Testis (tissue), 3 donors: ENCODE results near the gene INHBB. TPM values are rescaled to one million over a fixed set of nuclear protein-coding genes. Genes with fewer than 3 reads are reported as not detected.

Experiments used
- DNase-seq: peaks from one replicate; pipeline ENCODE4 v3.0.0-alpha.2; 2019
- H3K27ac ChIP-seq, 2 donors: fragments of 200-600 bp; sonication (generic); one replicate each; pipeline ENCODE4 v1.5.1; 2019
- H3K27me3 ChIP-seq: fragments of 200-600 bp; sonication (generic); one replicate; pipeline ENCODE4 v1.5.1; 2019
- H3K36me3 ChIP-seq: fragments of 200-600 bp; sonication (generic); one replicate; pipeline ENCODE4 v1.5.1; 2017; ENCODE audit warnings: low read depth; ENCODE audit errors: missing control alignments
- H3K4me1 ChIP-seq: fragments of 200-600 bp; sonication (generic); one replicate; pipeline ENCODE4 v1.5.1; 2019
- H3K4me3 ChIP-seq, 2 donors: fragments of 200-600 bp; sonication (generic); one replicate each; pipeline ENCODE4 v1.5.1; 2017 to 2019
- H3K9me3 ChIP-seq: fragments of 200-600 bp; sonication (generic); one replicate; pipeline ENCODE4 v1.5.1; 2017
- CTCF ChIP-seq, 3 experiments: fragments of 450-650 bp in 2 of 3; fragments of 200-600 bp in 1 of 3; sonication (generic) in 1 of 3; IDR thresholded peaks; one replicate each; pipeline ENCODE4 v1.5.1; 2016 to 2019; ENCODE audit warnings: antibody characterized with exemption in 3 of 3, mild to moderate bottlenecking in 2 of 3, moderate library complexity in 1 of 3
- POLR2A ChIP-seq: fragments of 450-650 bp; IDR thresholded peaks from one replicate; pipeline ENCODE4 v1.6.1; 2017; ENCODE audit warnings: antibody characterized with exemption, mild to moderate bottlenecking, moderate library complexity
- WGBS, 2 donors: methylation state at CpG; one replicate each; pipeline ENCODE4 v1.1.5; 2018; 5-methylcytosine and 5-hydroxymethylcytosine counted together
- intact Hi-C: fragments of 100-400 bp; cut with DNase I; formaldehyde crosslinking; loops from one replicate; pipeline ENCODE4 v1.15.1; 2023; ENCODE audit warnings: low total_unique reads
- polyA plus RNA-seq: library from polyadenylated mRNA; stranded (reverse); fragments of 350-450 nt; fragmentation: Illumina TruSeq; extraction: RNeasy Lipid Tissue Mini Kit (QIAGEN cat#74804); gene quantifications from one replicate; pipeline ENCODE4 v1.2.3, GENCODE V29; 2014; ENCODE audit warnings: low read depth, low replicate concordance; ENCODE audit not compliant: insufficient read depth
- total RNA-seq, 2 donors: library from RNA; depleted of rRNA; stranded (reverse); fragments of >200 nt; gene quantifications; one replicate each; pipeline ENCODE4 v1.2.3, GENCODE V29; 2016

Gene INHBB
- total and polyA plus RNA-seq, 3 donors from 2014 or later: 46.1 to 123 (median 55.4) TPM

- H3K36me3 ChIP-seq: no peaks in the 10 kb centered on the region
- no peak overlapping the region for H3K4me3 ChIP-seq
- H3K27ac ChIP-seq: no peak overlapping the region
- H3K27me3 ChIP-seq: no peaks in the 10 kb centered on the region
- intact Hi-C loops: no loop called here
- 82 to 89% methylated on average over 10 to 15 of the region's 15 CpGs for WGBS, 2 donors
- no peak for TF ChIP-seq POLR2A
- no peak for TF ChIP-seq CTCF (IDR thresholded peaks at IDR 0.05)
- no peak for DNase-seq
- no peaks in the 10 kb centered on the region for H3K4me1 ChIP-seq
- no peaks in the 10 kb centered on the region for H3K9me3 ChIP-seq
Measured at GRCh38 chr2:120354935-120355779, 9.2 kb downstream of the INHBB start.

- intact Hi-C loops: no loop called here
- Histone ChIP-seq H3K36me3 (no peaks in the 10 kb centered on the region), H3K27me3 (no peaks in the 10 kb centered on the region), H3K27ac (no peak overlapping the region), H3K4me1 (no peaks in the 10 kb centered on the region), H3K4me3 (no peak overlapping the region), H3K9me3 (no peaks in the 10 kb centered on the region)
- WGBS, 2 donors: 97 to 100% methylated on average over 6 of the region's 6 CpGs
- no peak for DNase-seq
- TF ChIP-seq POLR2A (no peak), CTCF (IDR thresholded peaks at IDR 0.05) (no peak)
Measured at GRCh38 chr2:120355780-120356266, 9.9 kb downstream of the INHBB start.

GRCh38 chr2:120357768-120358167 is 11.8 kb downstream of the INHBB start:
- H3K4me1 ChIP-seq: no peaks in the 10 kb centered on the region
- WGBS, 2 donors: 83 to 100% methylated on average over 4 to 6 of the region's 6 CpGs

GRCh38 chr2:120358734-120359465 is 13.0 kb downstream of the INHBB start:
- no peaks in the 10 kb centered on the region for H3K36me3 ChIP-seq
- WGBS, 2 donors: 92 to 96% methylated on average over 27 to 28 of the region's 28 CpGs
- H3K4me3 ChIP-seq: no peak overlapping the region
- TF ChIP-seq CTCF (IDR thresholded peaks at IDR 0.05): no peak
- no peak for TF ChIP-seq POLR2A
- no peaks in the 10 kb centered on the region for H3K27me3 ChIP-seq
- no peaks in the 10 kb centered on the region for H3K9me3 ChIP-seq
- no peaks in the 10 kb centered on the region for H3K4me1 ChIP-seq
- no peak overlapping the region for H3K27ac ChIP-seq
- DNase-seq: no peak
- intact Hi-C loops: no loop called here

More at GRCh38 chr2:120357768-120358167, 11.8 kb downstream of the INHBB start:
- TF ChIP-seq POLR2A (no peak), CTCF (IDR thresholded peaks at IDR 0.05) (no peak)
- Histone ChIP-seq H3K27me3 (no peaks in the 10 kb centered on the region), H3K9me3 (no peaks in the 10 kb centered on the region), H3K27ac (no peak overlapping the region), H3K36me3 (no peaks in the 10 kb centered on the region), H3K4me3 (no peak overlapping the region)
- intact Hi-C loops: no loop called here
- no peak for DNase-seq
